ENCODE data around the gene KCNJ16. TPM values are rescaled to one million over a fixed set of nuclear protein-coding genes. Genes with fewer than 3 reads are reported as not detected.

Gene KCNJ16
- total RNA-seq, 4 donors from 2014 or later, result 0.54 to 0.96 TPM; not detected in 2

GRCh38 chr17:70138291-70138865 is 63.4 kb downstream of the KCNJ16 start:
- H3K4me1 ChIP-seq, result peaks cover 10 to 44% (median 15%) of the 10 kb centered on the region in 3 donors
- H3K4me3 ChIP-seq, result no peak overlapping the region
- no peaks in the 10 kb centered on the region for H3K36me3 ChIP-seq
- H3K27ac ChIP-seq, result peak overlapping the region; percentile 86 to 99 (median 90)
- H3K27me3 ChIP-seq, result no peaks in the 10 kb centered on the region
- H3K9me3 ChIP-seq, result no peaks in the 10 kb centered on the region
- 49 to 53% methylated on average over 3 of the region's 3 CpGs for WGBS, 2 donors (ENCODE audit: low coverage in 1 of 2)
- peak; percentile 41 for ATAC-seq
- TF ChIP-seq EP300 (IDR thresholded peaks at IDR 0.05), result no peak
- TF ChIP-seq, protein P1, sequence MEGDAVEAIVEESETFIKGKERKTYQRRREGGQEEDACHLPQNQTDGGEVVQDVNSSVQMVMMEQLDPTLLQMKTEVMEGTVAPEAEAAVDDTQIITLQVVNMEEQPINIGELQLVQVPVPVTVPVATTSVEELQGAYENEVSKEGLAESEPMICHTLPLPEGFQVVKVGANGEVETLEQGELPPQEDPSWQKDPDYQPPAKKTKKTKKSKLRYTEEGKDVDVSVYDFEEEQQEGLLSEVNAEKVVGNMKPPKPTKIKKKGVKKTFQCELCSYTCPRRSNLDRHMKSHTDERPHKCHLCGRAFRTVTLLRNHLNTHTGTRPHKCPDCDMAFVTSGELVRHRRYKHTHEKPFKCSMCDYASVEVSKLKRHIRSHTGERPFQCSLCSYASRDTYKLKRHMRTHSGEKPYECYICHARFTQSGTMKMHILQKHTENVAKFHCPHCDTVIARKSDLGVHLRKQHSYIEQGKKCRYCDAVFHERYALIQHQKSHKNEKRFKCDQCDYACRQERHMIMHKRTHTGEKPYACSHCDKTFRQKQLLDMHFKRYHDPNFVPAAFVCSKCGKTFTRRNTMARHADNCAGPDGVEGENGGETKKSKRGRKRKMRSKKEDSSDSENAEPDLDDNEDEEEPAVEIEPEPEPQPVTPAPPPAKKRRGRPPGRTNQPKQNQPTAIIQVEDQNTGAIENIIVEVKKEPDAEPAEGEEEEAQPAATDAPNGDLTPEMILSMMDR (IDR thresholded peaks at IDR 0.05), result no peak
- TF ChIP-seq POLR2AphosphoS5 (IDR thresholded peaks at IDR 0.05), result no peak
- TF ChIP-seq POLR2A (IDR thresholded peaks at IDR 0.05), result no peak

DNA sequence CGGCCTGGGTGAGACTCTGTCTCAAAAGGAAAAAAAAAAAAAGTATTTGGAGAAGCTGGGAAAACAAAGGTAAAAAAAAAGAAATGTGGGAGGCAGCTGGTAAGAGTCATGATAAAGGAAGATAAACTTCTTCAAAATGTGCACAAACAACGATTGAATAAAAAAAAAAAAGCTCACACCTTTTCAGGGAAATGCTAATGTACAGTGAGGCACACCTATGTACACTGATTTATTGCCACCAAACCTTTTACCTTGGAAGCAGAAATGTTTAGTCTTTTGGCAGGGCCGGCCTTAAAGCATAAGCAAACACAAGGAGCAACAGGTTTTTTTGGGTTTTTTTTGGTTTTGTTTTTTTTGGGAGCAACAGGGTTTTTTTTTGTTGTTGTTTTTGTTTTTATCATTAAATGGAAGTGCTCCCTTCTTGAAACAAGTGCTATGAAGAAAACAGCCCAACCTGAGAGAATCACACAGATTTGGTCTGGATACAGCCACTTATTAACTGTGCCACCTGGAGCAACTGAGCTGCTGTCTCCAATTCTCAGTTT is 64.5 kb downstream of the KCNJ16 start:
- no peak for ATAC-seq
- Histone ChIP-seq H3K27me3 (no peaks in the 10 kb centered on the region), H3K9me3 (no peaks in the 10 kb centered on the region), H3K4me1 (peaks cover 10 to 54% (median 18%) of the 10 kb centered on the region in 3 donors), H3K4me3 (no peak overlapping the region), H3K36me3 (no peaks in the 10 kb centered on the region), H3K27ac (peak overlapping the region in 2 of 4 donors; percentile 86 to 88)
- 33 to 53% methylated on average over 3 of the region's 3 CpGs for WGBS, 2 donors (ENCODE audit: low coverage in 1 of 2)
- TF ChIP-seq POLR2A (IDR thresholded peaks at IDR 0.05) (no peak), EP300 (IDR thresholded peaks at IDR 0.05) (no peak), POLR2AphosphoS5 (IDR thresholded peaks at IDR 0.05) (no peak)
- TF ChIP-seq, protein P1 (IDR thresholded peaks at IDR 0.05), result no peak

GRCh38 chr17:70144260-70144846 is 69.3 kb downstream of the KCNJ16 start:
- 20% methylated on average over 6 of the region's 6 CpGs for WGBS, 2 donors (ENCODE audit: low coverage in 1 of 2)
- ATAC-seq, result no peak
- no peak for TF ChIP-seq POLR2A (IDR thresholded peaks at IDR 0.05)
- TF ChIP-seq, protein P1 (IDR thresholded peaks at IDR 0.05), result peak; percentile 62 to 81 (median 76)

DNA sequence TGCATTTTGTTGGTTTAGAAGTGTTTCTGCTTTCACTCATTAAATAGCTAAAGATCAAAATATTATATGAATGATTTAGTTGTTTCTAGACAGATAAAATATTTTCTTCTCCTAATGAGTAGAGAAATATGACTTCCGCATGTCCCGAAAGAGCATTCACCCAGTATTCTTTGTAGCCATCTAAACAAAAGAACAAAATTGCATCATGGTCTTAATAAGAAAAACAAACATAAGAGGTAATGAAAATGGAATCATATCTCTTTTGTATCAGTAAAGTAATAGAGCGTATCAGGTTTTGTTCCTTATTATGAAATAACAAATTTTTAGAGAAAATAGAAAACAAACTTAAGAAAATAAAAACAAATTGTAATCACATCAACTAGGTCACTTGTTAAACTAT is 78.2 kb downstream of the KCNJ16 start:
- Histone ChIP-seq H3K27ac (no peak overlapping the region), H3K36me3 (no peaks in the 10 kb centered on the region), H3K4me3 (no peak overlapping the region), H3K9me3 (no peaks in the 10 kb centered on the region), H3K4me1 (no peaks in the 10 kb centered on the region), H3K27me3 (no peaks in the 10 kb centered on the region)
- WGBS, 2 donors (ENCODE audit: low coverage in 1 of 2), result 94 to 100% methylated on average over 3 of the region's 3 CpGs
- TF ChIP-seq POLR2AphosphoS5 (IDR thresholded peaks at IDR 0.05) (no peak), POLR2A (IDR thresholded peaks at IDR 0.05) (no peak)
- TF ChIP-seq, protein P1 (IDR thresholded peaks at IDR 0.05), result no peak
- ATAC-seq, result no peak

More at GRCh38 chr17:70144260-70144846, 69.3 kb downstream of the KCNJ16 start:
- Histone ChIP-seq H3K4me3 (no peak overlapping the region), H3K9me3 (no peaks in the 10 kb centered on the region), H3K27me3 (no peaks in the 10 kb centered on the region), H3K36me3 (no peaks in the 10 kb centered on the region), H3K27ac (no peak overlapping the region), H3K4me1 (peaks cover 0 to 23% (median 3%) of the 10 kb centered on the region in 3 donors)

GRCh38 chr17:70157151-70157550 is 82.1 kb downstream of the KCNJ16 start:
- Histone ChIP-seq H3K36me3 (no peaks in the 10 kb centered on the region), H3K4me1 (no peaks in the 10 kb centered on the region), H3K4me3 (no peak overlapping the region), H3K27ac (no peak overlapping the region), H3K9me3 (no peaks in the 10 kb centered on the region), H3K27me3 (no peaks in the 10 kb centered on the region)
- 50 to 76% methylated on average over 2 to 4 of the region's 4 CpGs for WGBS, 2 donors (ENCODE audit: low coverage in 1 of 2)
- no peak for ATAC-seq
- no peak for TF ChIP-seq POLR2AphosphoS5 (IDR thresholded peaks at IDR 0.05)
- TF ChIP-seq EP300 (IDR thresholded peaks at IDR 0.05), result no peak
- TF ChIP-seq, protein P1 (IDR thresholded peaks at IDR 0.05), result no peak
- no peak for TF ChIP-seq POLR2A (IDR thresholded peaks at IDR 0.05)
